Neuronal stem cell (in vitro differentiated cells): ENCODE measurements around the gene LAMA2.

Experiments
- DNase-seq: peaks from one replicate; pipeline ENCODE4 v3.0.0-alpha.2; 2013; ENCODE audit warnings: low spot score
- H2AFZ ChIP-seq: one replicate; pipeline ENCODE4 v1.6.1; 2013; ENCODE audit warnings: mild to moderate bottlenecking, low read length, inconsistent platforms
- H2AK5ac ChIP-seq: 2 replicates; pipeline ENCODE4 v1.6.1; 2013; ENCODE audit warnings: low read depth, mild to moderate bottlenecking, inconsistent platforms, low read length, moderate library complexity, mixed read lengths
- H2BK120ac ChIP-seq: 2 replicates; pipeline ENCODE4 v1.6.1; 2013; ENCODE audit warnings: low read depth, mild to moderate bottlenecking, inconsistent platforms, low read length, moderate library complexity, mixed read lengths
- H2BK12ac ChIP-seq: one replicate; pipeline ENCODE4 v1.6.1; 2013; ENCODE audit warnings: low read length, inconsistent platforms
- H2BK15ac ChIP-seq: 2 replicates; pipeline ENCODE4 v1.6.1; 2013; ENCODE audit warnings: mild to moderate bottlenecking, low read length, inconsistent platforms, mixed read lengths
- H2BK5ac ChIP-seq: one replicate; pipeline ENCODE4 v1.6.1; 2013; ENCODE audit warnings: inconsistent platforms, mild to moderate bottlenecking, low read length, moderate library complexity
- H3K14ac ChIP-seq: one replicate; pipeline ENCODE4 v1.6.1; 2013; ENCODE audit warnings: low read length, inconsistent platforms
- H3K18ac ChIP-seq: 2 replicates; pipeline ENCODE4 v1.6.1; 2013; ENCODE audit warnings: low read length, inconsistent platforms
- H3K23ac ChIP-seq: 2 replicates; pipeline ENCODE4 v1.6.1; 2013; ENCODE audit warnings: low read depth, mild to moderate bottlenecking, mixed read lengths, low read length, inconsistent platforms; ENCODE audit not compliant: poor library complexity
- H3K27ac ChIP-seq: replicated peaks from 3 replicates; pipeline ENCODE4 v1.5.1; 2013; ENCODE audit warnings: low read length, inconsistent platforms
- H3K27me3 ChIP-seq, 3 experiments: 2 replicates each; pipeline ENCODE4 v1.6.1; 2013; ENCODE audit warnings: low read length in 3 of 3, mild to moderate bottlenecking in 2 of 3, inconsistent platforms in 1 of 3, low read depth in 1 of 3, mixed read lengths in 1 of 3, moderate library complexity in 1 of 3; ENCODE audit not compliant: control insufficient read depth in 3 of 3, insufficient read depth in 3 of 3
- H3K36me3 ChIP-seq, 2 donors: replicated peaks in 1 of 2; 2 replicates each; pipeline ENCODE4 v1.6.1; 2013; ENCODE audit warnings: low read length in 2 of 2; ENCODE audit not compliant: control insufficient read depth in 2 of 2, insufficient read depth in 2 of 2
- H3K4ac ChIP-seq: 2 replicates; pipeline ENCODE4 v1.6.1; 2013; ENCODE audit warnings: inconsistent platforms, mild to moderate bottlenecking, low read length, moderate library complexity
- H3K4me1 ChIP-seq, 2 donors: 1 replicate in 1 of 2; 2 replicates in 1 of 2; pipeline ENCODE4 v1.6.1; 2013; ENCODE audit warnings: low read length in 2 of 2, low read depth in 1 of 2; ENCODE audit not compliant: control insufficient read depth in 2 of 2, insufficient read depth in 1 of 2
- H3K4me2 ChIP-seq: one replicate; pipeline ENCODE4 v1.6.1; 2013; ENCODE audit warnings: mild to moderate bottlenecking, low read length, inconsistent platforms; ENCODE audit not compliant: insufficient read depth, poor library complexity, severe bottlenecking
- H3K4me3 ChIP-seq, 2 donors: 2 replicates each; pipeline ENCODE4 v1.5.1; 2013; ENCODE audit warnings: low read length in 2 of 2, mild to moderate bottlenecking in 2 of 2, inconsistent platforms in 1 of 2, moderate library complexity in 1 of 2
- H3K79me1 ChIP-seq: one replicate; pipeline ENCODE4 v1.6.1; 2013; ENCODE audit warnings: low read depth, mild to moderate bottlenecking, inconsistent platforms, low read length, moderate library complexity
- H3K9ac ChIP-seq: one replicate; pipeline ENCODE4 v1.6.1; 2013; ENCODE audit warnings: mild to moderate bottlenecking, low read depth, low read length, inconsistent platforms; ENCODE audit not compliant: poor library complexity
- H3K9me3 ChIP-seq, 2 donors: replicated peaks in 1 of 2; 2 replicates each; pipeline versions ENCODE3 to v1.6.1; 2013; ENCODE audit warnings: low read length in 2 of 2, mild to moderate bottlenecking in 2 of 2, inconsistent platforms in 1 of 2, low read depth in 1 of 2, mixed read lengths in 1 of 2, moderate library complexity in 1 of 2; ENCODE audit not compliant: control insufficient read depth in 2 of 2, insufficient read depth in 1 of 2
- H4K8ac ChIP-seq: one replicate; pipeline ENCODE4 v1.6.1; 2013; ENCODE audit warnings: low read depth, mild to moderate bottlenecking, inconsistent platforms, low read length, moderate library complexity
- H4K91ac ChIP-seq: one replicate; pipeline ENCODE4 v1.6.1; 2013; ENCODE audit warnings: low read length, low read depth, mild to moderate bottlenecking, inconsistent platforms; ENCODE audit not compliant: poor library complexity
- WGBS, 2 donors: extraction: QIAGEN DNeasy Blood & Tissue Kit; methylation state at CpG; one replicate each; pipeline ENCODE4 v1.1.7; 2013; ENCODE audit warnings: missing lambda C conversion rate in 2 of 2, mixed read lengths in 1 of 2; ENCODE audit not compliant: insufficient read length in 2 of 2, insufficient replicate concordance in 1 of 2; ENCODE audit errors: extremely low coverage in 2 of 2; 5-methylcytosine and 5-hydroxymethylcytosine counted together

LAMA2 gene

DNA sequence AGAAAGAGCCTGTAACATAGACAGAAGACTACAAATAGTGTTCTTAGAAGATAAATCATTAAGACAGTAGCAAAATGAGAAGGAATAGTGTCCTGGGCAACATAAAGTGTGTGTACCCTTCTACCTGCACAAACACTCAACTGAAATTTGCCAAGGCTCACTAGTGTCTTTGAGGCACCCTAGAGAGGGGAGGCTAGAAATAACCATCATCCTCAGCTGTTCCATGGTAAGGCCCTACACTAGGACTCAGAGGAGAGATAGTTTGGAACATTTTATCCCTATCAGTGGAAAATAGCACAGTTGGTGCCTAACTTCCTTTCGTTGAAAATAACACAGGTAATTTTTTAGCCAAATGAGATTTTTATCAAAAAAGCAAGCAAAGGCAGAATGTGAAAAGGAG is 230.7 kb downstream of the LAMA2 start:
- Histone ChIP-seq H3K27ac (no peak overlapping the region), H3K23ac (no peak overlapping the region), H2BK120ac (no peak overlapping the region), H3K36me3 (no peaks in the 10 kb centered on the region), H2AK5ac (no peak overlapping the region), H4K8ac (no peak overlapping the region), H3K4ac (no peak overlapping the region), H3K79me1 (no peaks in the 10 kb centered on the region), H2AFZ (no peak overlapping the region), H3K4me3 (no peak overlapping the region), H3K14ac (no peak overlapping the region), H3K4me1 (no peaks in the 10 kb centered on the region), H2BK5ac (no peak overlapping the region), H3K18ac (no peak overlapping the region), H4K91ac (no peak overlapping the region), H2BK15ac (no peak overlapping the region), H3K9ac (no peak overlapping the region), H3K9me3 (no peaks in the 10 kb centered on the region), H2BK12ac (no peak overlapping the region), H3K27me3 (no peaks in the 10 kb centered on the region), H3K4me2 (no peak overlapping the region)
- no peak for DNase-seq
- WGBS, 2 donors, result no CpG with 5 or more reads among the region's 1 CpG

DNA sequence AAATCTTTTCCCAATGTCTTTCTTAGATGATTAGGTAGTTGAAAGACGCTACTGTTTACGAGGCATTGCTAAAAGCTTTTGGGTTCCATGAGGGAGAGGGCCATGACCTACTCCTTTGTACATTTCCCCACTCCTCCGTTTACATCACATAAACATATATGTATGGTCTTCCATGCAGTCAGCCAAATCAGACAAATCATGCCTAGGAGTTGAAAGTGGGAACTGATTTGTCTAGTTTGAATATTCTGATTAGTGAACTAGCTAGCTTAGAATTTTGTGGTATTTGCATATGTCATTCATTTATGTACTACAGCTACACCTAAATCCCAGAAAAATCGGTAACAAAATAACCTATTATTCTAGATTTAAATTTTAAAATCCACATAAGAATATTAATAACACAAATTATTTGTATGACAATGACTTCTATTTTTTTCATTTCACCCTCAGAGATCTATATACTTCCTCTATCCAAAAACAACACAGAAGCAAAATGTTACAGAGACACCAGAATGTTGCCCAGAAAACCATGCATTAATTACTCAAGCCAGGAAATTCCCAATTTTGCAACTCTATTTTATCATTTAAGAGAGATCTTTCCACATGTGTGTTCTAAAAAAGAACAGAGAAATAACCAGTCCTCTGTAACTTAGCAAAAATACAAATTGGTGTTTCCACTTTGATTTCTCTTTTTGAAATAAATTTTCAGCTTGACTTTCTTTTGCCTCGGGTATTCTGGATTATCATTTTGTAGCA is 231.9 kb downstream of the LAMA2 start:
- Histone ChIP-seq H2AK5ac (no peak overlapping the region), H2BK12ac (no peak overlapping the region), H3K4me2 (no peak overlapping the region), H3K36me3 (no peaks in the 10 kb centered on the region), H2BK5ac (no peak overlapping the region), H2BK120ac (no peak overlapping the region), H3K79me1 (no peaks in the 10 kb centered on the region), H4K91ac (no peak overlapping the region), H2BK15ac (no peak overlapping the region), H3K9ac (no peak overlapping the region), H4K8ac (no peak overlapping the region), H3K4ac (no peak overlapping the region), H3K4me3 (no peak overlapping the region), H3K18ac (no peak overlapping the region), H3K23ac (no peak overlapping the region), H2AFZ (no peak overlapping the region), H3K27me3 (no peaks in the 10 kb centered on the region), H3K4me1 (no peaks in the 10 kb centered on the region), H3K9me3 (no peaks in the 10 kb centered on the region), H3K27ac (no peak overlapping the region), H3K14ac (no peak overlapping the region)
- DNase-seq, result no peak
- WGBS, 2 donors, result no CpG with 5 or more reads among the region's 5 CpGs

- no peak overlapping the region for H3K18ac ChIP-seq
- no CpG with 5 or more reads among the region's 3 CpGs for WGBS, 2 donors
- no peak overlapping the region for H3K4me2 ChIP-seq
- H2BK5ac ChIP-seq, result no peak overlapping the region
- H2BK120ac ChIP-seq, result no peak overlapping the region
- H3K4me3 ChIP-seq, result no peak overlapping the region
- no peak for DNase-seq
- no peak overlapping the region for H2BK15ac ChIP-seq
- no peaks in the 10 kb centered on the region for H3K4me1 ChIP-seq
- H3K27ac ChIP-seq, result no peak overlapping the region
- no peak overlapping the region for H4K8ac ChIP-seq
- no peak overlapping the region for H3K14ac ChIP-seq
- no peaks in the 10 kb centered on the region for H3K79me1 ChIP-seq
- H3K9ac ChIP-seq, result no peak overlapping the region
- H2AFZ ChIP-seq, result no peak overlapping the region
- H3K36me3 ChIP-seq, result no peaks in the 10 kb centered on the region
- H4K91ac ChIP-seq, result no peak overlapping the region
- H2AK5ac ChIP-seq, result no peak overlapping the region
- no peaks in the 10 kb centered on the region for H3K9me3 ChIP-seq
- no peaks in the 10 kb centered on the region for H3K27me3 ChIP-seq
- no peak overlapping the region for H2BK12ac ChIP-seq
- H3K23ac ChIP-seq, result no peak overlapping the region
- H3K4ac ChIP-seq, result no peak overlapping the region
Observed at GRCh38 chr6:129115471-129115870, 232.5 kb downstream of the LAMA2 start.

DNA sequence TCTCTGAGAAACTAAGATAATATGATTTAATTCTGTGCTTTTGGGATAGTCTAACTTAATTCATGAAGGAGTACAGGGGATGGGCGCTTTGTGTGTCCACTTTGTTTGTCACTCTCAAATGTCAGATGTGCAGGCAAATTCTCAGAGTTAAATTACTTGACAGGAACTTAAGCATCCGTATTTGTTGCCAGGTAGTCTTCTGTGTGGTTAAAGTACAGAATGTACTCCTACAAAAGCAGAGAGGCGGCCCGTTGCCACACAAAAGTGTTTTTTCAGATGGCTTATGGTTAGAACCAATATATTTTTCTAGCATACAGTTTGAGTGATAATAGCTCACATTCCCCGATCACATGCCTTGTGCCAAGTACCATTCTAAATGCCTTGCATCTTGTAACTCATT is 234.4 kb downstream of the LAMA2 start:
- H2AK5ac ChIP-seq, result no peak overlapping the region
- no peaks in the 10 kb centered on the region for H3K9me3 ChIP-seq
- H3K4me3 ChIP-seq, result no peak overlapping the region
- H2BK120ac ChIP-seq, result no peak overlapping the region
- no peak overlapping the region for H4K91ac ChIP-seq
- no peaks in the 10 kb centered on the region for H3K79me1 ChIP-seq
- H2BK15ac ChIP-seq, result no peak overlapping the region
- H3K27me3 ChIP-seq, result no peaks in the 10 kb centered on the region
- peaks cover 0 to 5% of the 10 kb centered on the region in 2 donors for H3K4me1 ChIP-seq
- DNase-seq, result no peak
- H3K36me3 ChIP-seq, result no peaks in the 10 kb centered on the region
- H2AFZ ChIP-seq, result no peak overlapping the region
- no peak overlapping the region for H2BK5ac ChIP-seq
- no CpG with 5 or more reads among the region's 5 CpGs for WGBS, 2 donors
- H3K14ac ChIP-seq, result no peak overlapping the region
- no peak overlapping the region for H3K27ac ChIP-seq
- no peak overlapping the region for H3K18ac ChIP-seq
- no peak overlapping the region for H3K4me2 ChIP-seq
- no peak overlapping the region for H3K4ac ChIP-seq
- H2BK12ac ChIP-seq, result no peak overlapping the region
- no peak overlapping the region for H3K9ac ChIP-seq
- H4K8ac ChIP-seq, result no peak overlapping the region
- no peak overlapping the region for H3K23ac ChIP-seq
